HUES64 (cell line): ENCODE results near the gene ZNF284. TPM values are rescaled to one million over a fixed set of nuclear protein-coding genes. Genes with fewer than 3 reads are reported as not detected.
A peak's percentile ranks its signal among the peaks of the same experiment; 100 is the strongest.

Experiments used
- H3K27ac ChIP-seq: 2 replicates; pipeline ENCODE4 v1.7.0; 2013; ENCODE audit warnings: low read depth, low read length, inconsistent platforms
- H3K27me3 ChIP-seq: 2 replicates; pipeline ENCODE4 v1.6.1; 2013; ENCODE audit warnings: mild to moderate bottlenecking, low read length; ENCODE audit not compliant: insufficient read depth
- H3K36me3 ChIP-seq: 2 replicates; pipeline ENCODE4 v1.6.1; 2013; ENCODE audit warnings: mild to moderate bottlenecking, low read length; ENCODE audit not compliant: insufficient read depth
- H3K4me1 ChIP-seq: 2 replicates; pipeline ENCODE4 v1.6.1; 2013; ENCODE audit warnings: mild to moderate bottlenecking, low read length, moderate library complexity; ENCODE audit not compliant: insufficient read depth
- H3K4me3 ChIP-seq: 2 replicates; pipeline ENCODE4 v1.5.1; 2013; ENCODE audit warnings: mild to moderate bottlenecking, low read length, moderate library complexity
- H3K9ac ChIP-seq: 2 replicates; pipeline ENCODE4 v1.6.1; 2013; ENCODE audit warnings: mild to moderate bottlenecking, low read depth, low read length
- H3K9me3 ChIP-seq: 2 replicates; pipeline ENCODE4 v1.6.1; 2013; ENCODE audit warnings: low read depth, low read length; ENCODE audit not compliant: insufficient read depth
- WGBS: fragments of 150-250, 120-280 bp; methylation state at CpG from one replicate; pipeline ENCODE4 v1.1.7; 2013; ENCODE audit warnings: missing lambda C conversion rate; 5-methylcytosine and 5-hydroxymethylcytosine counted together
- polyA plus RNA-seq, 2 experiments: library from polyadenylated mRNA; stranded (reverse); fragments of 50-300 nt; gene quantifications; one replicate each; pipeline ENCODE4 v1.2.3, GENCODE V29; 2013

ZNF284 gene
- 1.2 TPM for polyA plus RNA-seq (2013, experiment 1 of 2)
- 1.4 TPM for polyA plus RNA-seq (2013, experiment 2 of 2)

- no peaks in the 10 kb centered on the region for H3K4me1 ChIP-seq
- peak within 1 kb of the TSS; percentile 56 for H3K9ac ChIP-seq
- 4% methylated on average over 34 of the region's 40 CpGs for WGBS
- H3K27ac ChIP-seq: 0 out of 2 replicates have a peak within 1 kb of the TSS, but pooled peaks have one; percentile 32
- H3K36me3 ChIP-seq: peaks cover 13% of the 10 kb centered on the region
- peaks cover 8% of the 10 kb centered on the region; the same call in 1 of the 2 replicates for H3K9me3 ChIP-seq
- peak within 1 kb of the TSS; percentile 83 for H3K4me3 ChIP-seq
- peaks cover 14% of the 10 kb centered on the region for H3K27me3 ChIP-seq
These were observed at the start of gene ZNF284 for GRCh38 chr19:44071824-44072542. ZNF284 (plus strand) TSS chr19:44072159; CDS start chr19:44076390, 4,231 bp downstream.

GRCh38 chr19:44024900-44025216, 47.1 kb upstream of the ZNF284 start:
- Histone ChIP-seq H3K27me3 (peaks cover 12% of the 10 kb centered on the region; the same call in 1 of the 2 replicates), H3K36me3 (peaks cover 33% of the 10 kb centered on the region), H3K4me3 (peak overlapping the region; percentile 82), H3K27ac (no peak overlapping the region), H3K4me1 (no peaks in the 10 kb centered on the region), H3K9me3 (peaks cover 9% of the 10 kb centered on the region; the same call in 1 of the 2 replicates), H3K9ac (peak overlapping the region; percentile 68)
- WGBS: 51% methylated on average over 4 of the region's 4 CpGs

GRCh38 chr19:44025217-44025936, 46.6 kb upstream of the ZNF284 start, which contains the start of gene ZNF222:
ZNF222 (plus strand) TSS chr19:44025379; CDS start chr19:44025437, 58 bp downstream.
- Histone ChIP-seq H3K27me3 (peaks cover 9% of the 10 kb centered on the region; the same call in 1 of the 2 replicates), H3K9me3 (peaks cover 14% of the 10 kb centered on the region), H3K4me3 (peak within 1 kb of the TSS; percentile 82), H3K9ac (peak within 1 kb of the TSS; percentile 68), H3K27ac (no peak within 1 kb of the TSS), H3K36me3 (peaks cover 38% of the 10 kb centered on the region), H3K4me1 (no peaks in the 10 kb centered on the region)
- WGBS: 2% methylated on average over 37 of the region's 37 CpGs

GRCh38 chr19:44026622-44027021, 45.3 kb upstream of the ZNF284 start:
- Histone ChIP-seq H3K9me3 (peaks cover 26% of the 10 kb centered on the region), H3K36me3 (peaks cover 50% of the 10 kb centered on the region), H3K27me3 (peaks cover 3% of the 10 kb centered on the region; the same call in 1 of the 2 replicates), H3K9ac (no peak overlapping the region), H3K4me3 (no peak overlapping the region), H3K27ac (no peak overlapping the region), H3K4me1 (no peaks in the 10 kb centered on the region)
- WGBS: 97% methylated on average over 6 of the region's 6 CpGs

GRCh38 chr19:44032001-44032610, 39.9 kb upstream of the ZNF284 start:
- Histone ChIP-seq H3K27me3 (no peaks in the 10 kb centered on the region), H3K27ac (no peak overlapping the region), H3K4me1 (no peaks in the 10 kb centered on the region), H3K9ac (no peak overlapping the region), H3K36me3 (peaks cover 60% of the 10 kb centered on the region), H3K9me3 (peaks cover 63% of the 10 kb centered on the region), H3K4me3 (no peak overlapping the region)
- WGBS: 94% methylated on average over 1 of the region's 1 CpG

- Histone ChIP-seq H3K27me3 (no peaks in the 10 kb centered on the region), H3K36me3 (no peaks in the 10 kb centered on the region), H3K4me3 (no peak overlapping the region), H3K9ac (no peak overlapping the region), H3K9me3 (peaks cover 16% of the 10 kb centered on the region), H3K4me1 (no peaks in the 10 kb centered on the region), H3K27ac (no peak overlapping the region)
- 86% methylated on average over 2 of the region's 2 CpGs for WGBS
These were observed 29.8 kb upstream of the ZNF284 start for GRCh38 chr19:44042147-44042546.

- H3K27me3 ChIP-seq: peaks cover 17% of the 10 kb centered on the region; the same call in 1 of the 2 replicates
- H3K36me3 ChIP-seq: peaks cover 5% of the 10 kb centered on the region
- H3K9ac ChIP-seq: no peak overlapping the region
- 87% methylated on average over 21 of the region's 21 CpGs for WGBS
- no peak overlapping the region for H3K27ac ChIP-seq
- no peaks in the 10 kb centered on the region for H3K4me1 ChIP-seq
- peak overlapping the region; percentile 77 for H3K4me3 ChIP-seq
- H3K9me3 ChIP-seq: no peaks in the 10 kb centered on the region
These were observed 21.0 kb upstream of the ZNF284 start for GRCh38 chr19:44050740-44051649.

GRCh38 chr19:44051650-44052402, 20.1 kb upstream of the ZNF284 start, which contains the start of gene ZNF223:
ZNF223 (plus strand) TSS chr19:44052036; CDS start chr19:44055177, 3,141 bp downstream.
- Histone ChIP-seq H3K27me3 (peaks cover 17% of the 10 kb centered on the region; the same call in 1 of the 2 replicates), H3K27ac (no peak within 1 kb of the TSS), H3K9ac (peak within 1 kb of the TSS; percentile 73), H3K9me3 (no peaks in the 10 kb centered on the region), H3K4me3 (peak within 1 kb of the TSS; percentile 77), H3K36me3 (peaks cover 7% of the 10 kb centered on the region), H3K4me1 (no peaks in the 10 kb centered on the region)
- 3% methylated on average over 38 of the region's 38 CpGs for WGBS

- H3K27ac ChIP-seq: no peak overlapping the region
- 95% methylated on average over 5 of the region's 5 CpGs for WGBS
- no peaks in the 10 kb centered on the region for H3K27me3 ChIP-seq
- peaks cover 43% of the 10 kb centered on the region for H3K36me3 ChIP-seq
- no peaks in the 10 kb centered on the region for H3K9me3 ChIP-seq
- H3K9ac ChIP-seq: no peak overlapping the region
- no peaks in the 10 kb centered on the region for H3K4me1 ChIP-seq
- H3K4me3 ChIP-seq: no peak overlapping the region
These were observed 16.1 kb upstream of the ZNF284 start for GRCh38 chr19:44055870-44056269.

- Histone ChIP-seq H3K27ac (no peak overlapping the region), H3K27me3 (no peaks in the 10 kb centered on the region), H3K4me3 (no peak overlapping the region), H3K4me1 (no peaks in the 10 kb centered on the region), H3K9me3 (no peaks in the 10 kb centered on the region), H3K9ac (no peak overlapping the region), H3K36me3 (peaks cover 76% of the 10 kb centered on the region)
- WGBS: 93% methylated on average over 2 of the region's 2 CpGs
These were observed 12.7 kb upstream of the ZNF284 start for GRCh38 chr19:44059229-44059628.
